ENCODE measurements around the gene KIF6. TPM values are rescaled to one million over a fixed set of nuclear protein-coding genes. Genes with fewer than 3 reads are reported as not detected.

KIF6 gene
- polyA plus RNA-seq, 3 donors: not detected

- Histone ChIP-seq H3K9ac (ENCODE audit: insufficient read depth, low read length, poor library complexity, severe bottlenecking) (no peak overlapping the region), H3K4me3 (replicated peaks in 1 of 3; ENCODE audit: low read depth in 2 of 3, low read length in 3 of 3) (no peak overlapping the region), H2AFZ (ENCODE audit: insufficient read depth, low read depth, low read length, poor library complexity, severe bottlenecking) (no peak overlapping the region), H3K4me2 (replicated peaks; ENCODE audit: extremely low read depth, low read length, poor library complexity, severe bottlenecking) (no peak overlapping the region), H3K27ac (ENCODE audit: low read depth in 1 of 2, low read length in 2 of 2) (no peak overlapping the region), H3K79me2 (ENCODE audit: insufficient read depth, low read length) (no peaks in the 10 kb centered on the region), H4K20me1 (ENCODE audit: insufficient read depth, low read length) (no peaks in the 10 kb centered on the region), H3K36me3 (replicated peaks in 1 of 2; ENCODE audit: control insufficient read depth in 1 of 2, insufficient read depth in 2 of 2, low read length in 2 of 2) (no peaks in the 10 kb centered on the region), H3K27me3 (ENCODE audit: control insufficient read depth in 2 of 2, insufficient read depth in 2 of 2, low read length in 2 of 2) (peaks cover 0 to 2% of the 10 kb centered on the region in 2 donors), H3K9me3 (replicated peaks in 1 of 2; ENCODE audit: control insufficient read depth in 1 of 2, insufficient read depth in 1 of 2, low read length in 2 of 2) (no peaks in the 10 kb centered on the region), H3K4me1 (ENCODE audit: control insufficient read depth in 1 of 2, insufficient read depth in 2 of 2, low read length in 2 of 2) (no peaks in the 10 kb centered on the region)
- H3K9me3 Mint-ChIP-seq: peaks cover 0 to 2% (median 0%) of the 10 kb centered on the region in 7 donors
- peaks cover 4 to 9% (median 7%) of the 10 kb centered on the region in 3 donors for H3K27me3 Mint-ChIP-seq (ENCODE audit: low read depth in 3 of 3)
- no peak for TF ChIP-seq CTCF (IDR thresholded peaks at IDR 0.05)
- no peaks in the 10 kb centered on the region for H3K4me1 Mint-ChIP-seq
- no peak overlapping the region for H3K4me3 Mint-ChIP-seq
- DNase-seq: no peak
- H3K36me3 Mint-ChIP-seq: no peaks in the 10 kb centered on the region
- 33% methylated on average over 1 of the region's 2 CpGs for WGBS (ENCODE audit: insufficient coverage)
- H3K27ac Mint-ChIP-seq: no peak overlapping the region
- intact Hi-C loops (cut with micrococcal nuclease): no loop called here
These were observed 182.1 kb downstream of the KIF6 start for GRCh38 chr6:39543095-39543494.

GRCh38 chr6:39540454-39540853, 184.8 kb downstream of the KIF6 start:
- intact Hi-C loops (cut with micrococcal nuclease): no loop called here
- DNase-seq: no peak
- Histone ChIP-seq H3K9ac (ENCODE audit: insufficient read depth, low read length, poor library complexity, severe bottlenecking) (no peak overlapping the region), H3K27ac (ENCODE audit: low read depth in 1 of 2, low read length in 2 of 2) (no peak overlapping the region), H3K79me2 (ENCODE audit: insufficient read depth, low read length) (no peaks in the 10 kb centered on the region), H2AFZ (ENCODE audit: insufficient read depth, low read depth, low read length, poor library complexity, severe bottlenecking) (no peak overlapping the region), H3K27me3 (ENCODE audit: control insufficient read depth in 2 of 2, insufficient read depth in 2 of 2, low read length in 2 of 2) (peaks cover 0 to under 1% of the 10 kb centered on the region in 2 donors), H3K36me3 (replicated peaks in 1 of 2; ENCODE audit: control insufficient read depth in 1 of 2, insufficient read depth in 2 of 2, low read length in 2 of 2) (no peaks in the 10 kb centered on the region), H4K20me1 (ENCODE audit: insufficient read depth, low read length) (no peaks in the 10 kb centered on the region), H3K4me1 (ENCODE audit: control insufficient read depth in 1 of 2, insufficient read depth in 2 of 2, low read length in 2 of 2) (no peaks in the 10 kb centered on the region), H3K4me3 (replicated peaks in 1 of 3; ENCODE audit: low read depth in 2 of 3, low read length in 3 of 3) (no peak overlapping the region), H3K9me3 (replicated peaks in 1 of 2; ENCODE audit: control insufficient read depth in 1 of 2, insufficient read depth in 1 of 2, low read length in 2 of 2) (no peaks in the 10 kb centered on the region), H3K4me2 (replicated peaks; ENCODE audit: extremely low read depth, low read length, poor library complexity, severe bottlenecking) (no peak overlapping the region)
- Mint-ChIP-seq H3K9me3 (peaks cover 0 to 2% (median 0%) of the 10 kb centered on the region in 7 donors), H3K27ac (no peak overlapping the region), H3K36me3 (no peaks in the 10 kb centered on the region), H3K27me3 (ENCODE audit: low read depth in 3 of 3) (peaks cover 2 to 4% (median 3%) of the 10 kb centered on the region in 3 donors), H3K4me1 (no peaks in the 10 kb centered on the region), H3K4me3 (no peak overlapping the region)
- no peak for TF ChIP-seq CTCF (IDR thresholded peaks at IDR 0.05)
- 94% methylated on average over 11 of the region's 12 CpGs for WGBS (ENCODE audit: insufficient coverage)

All from CD14-positive monocyte (primary cell).